Smooth muscle cell (in vitro differentiated cells): Measurements from ENCODE around the gene PTH1R. TPM values are rescaled to one million over a fixed set of nuclear protein-coding genes. Genes with fewer than 3 reads are reported as not detected.

Experiments
- DNase-seq: peaks from one replicate; lab custom pipeline; 2025; ENCODE audit not compliant: unreplicated experiment; lab: John Stamatoyannopoulos, UW
- H2AFZ ChIP-seq: fragments of 200-600 bp; sonication (generic); 2 replicates; pipeline ENCODE4 v1.6.0; 2016; ENCODE audit warnings: antibody characterized with exemption, low read depth, mild to moderate bottlenecking
- H3F3A ChIP-seq: fragments of 200-600 bp; sonication (generic); 2 replicates; pipeline ENCODE4 v1.6.0; 2017; ENCODE audit warnings: antibody characterized with exemption, low read depth
- H3K27ac ChIP-seq: fragments of 200-600 bp; sonication (generic); 2 replicates; pipeline ENCODE4 v1.5.1; 2016; ENCODE audit warnings: low read depth, mild to moderate bottlenecking
- H3K27me3 ChIP-seq: fragments of 200-600 bp; sonication (generic); 2 replicates; pipeline ENCODE4 v1.6.1; 2016; ENCODE audit warnings: low read depth, mild to moderate bottlenecking
- H3K36me3 ChIP-seq: fragments of 200-600 bp; sonication (generic); 2 replicates; pipeline ENCODE4 v1.5.1; 2016; ENCODE audit warnings: low read depth
- H3K4me1 ChIP-seq: fragments of 200-600 bp; sonication (generic); 2 replicates; pipeline ENCODE4 v1.5.1; 2016; ENCODE audit warnings: low read depth
- H3K4me2 ChIP-seq: fragments of 200-600 bp; sonication (generic); 2 replicates; pipeline ENCODE4 v1.6.0; 2016; ENCODE audit warnings: mild to moderate bottlenecking
- H3K4me3 ChIP-seq: fragments of 200-600 bp; sonication (generic); 2 replicates; pipeline ENCODE4 v1.5.1; 2016; ENCODE audit warnings: mild to moderate bottlenecking
- H3K79me2 ChIP-seq: fragments of 200-600 bp; sonication (generic); 2 replicates; pipeline ENCODE4 v1.6.0; 2016; ENCODE audit warnings: low read depth, mild to moderate bottlenecking
- H3K9ac ChIP-seq: fragments of 200-600 bp; sonication (generic); 2 replicates; pipeline ENCODE4 v1.6.0; 2016; ENCODE audit warnings: low read depth
- H3K9me3 ChIP-seq: fragments of 200-600 bp; sonication (generic); replicated peaks from 2 replicates; pipeline ENCODE4 v1.5.1; 2016; ENCODE audit warnings: low read depth
- H4K20me1 ChIP-seq: fragments of 200-600 bp; sonication (generic); 2 replicates; pipeline ENCODE4 v1.6.0; 2016; ENCODE audit warnings: low read depth
- CTCF ChIP-seq: fragments of 200-600 bp; sonication (generic); IDR thresholded peaks from 2 replicates; pipeline ENCODE4 v1.5.1; 2017; ENCODE audit warnings: borderline replicate concordance, mild to moderate bottlenecking, antibody characterized with exemption; ENCODE audit not compliant: insufficient read depth, poor library complexity, severe bottlenecking
- WGBS: methylation state at CpG from one replicate; pipeline ENCODE4 v1.1.7; 2016; ENCODE audit warnings: low lambda C conversion rate; 5-methylcytosine and 5-hydroxymethylcytosine counted together
- polyA plus RNA-seq: library from polyadenylated mRNA; unstranded; fragments of >200 nt; fragmentation: Nextera tagmentation; extraction: Ambion mirVana; gene quantifications from 2 replicates; pipeline ENCODE4 v1.2.1, GENCODE V29; 2016
- total RNA-seq: library from RNA; depleted of rRNA; stranded (reverse); fragments of >200 nt; gene quantifications from 2 replicates; pipeline ENCODE4 v1.2.3, GENCODE V29; 2014

The PTH1R gene
- total and polyA plus RNA-seq, 2 experiments from 2014 or later = 17.7 to 50.6 TPM

- H3K4me1 ChIP-seq = peaks cover 13% of the 10 kb centered on the region
- WGBS = 44% methylated on average over 7 of the region's 7 CpGs
- H3K9ac ChIP-seq = no peak overlapping the region
Observed at GRCh38 chr3:46935168-46935858, 57.8 kb downstream of the PTH1R start.

GRCh38 chr3:46935989-46936558, 58.6 kb downstream of the PTH1R start:
- Histone ChIP-seq H3K9ac (no peak overlapping the region), H4K20me1 (peaks cover 93% of the 10 kb centered on the region), H3F3A (peaks cover 10% of the 10 kb centered on the region), H2AFZ (no peak overlapping the region), H3K27ac (peak overlapping the region; percentile 67), H3K9me3 (no peaks in the 10 kb centered on the region), H3K79me2 (peaks cover 48% of the 10 kb centered on the region), H3K4me2 (peak overlapping the region; percentile 28), H3K4me3 (no peak overlapping the region), H3K36me3 (no peaks in the 10 kb centered on the region), H3K4me1 (peaks cover 13% of the 10 kb centered on the region), H3K27me3 (no peaks in the 10 kb centered on the region)
- DNase-seq = no peak
- no peak for TF ChIP-seq CTCF
- WGBS = 90% methylated on average over 7 of the region's 7 CpGs

More at GRCh38 chr3:46935168-46935858, 57.8 kb downstream of the PTH1R start:
- no peak overlapping the region for H3K4me3 ChIP-seq
- no peaks in the 10 kb centered on the region for H3K27me3 ChIP-seq
- H3K36me3 ChIP-seq = no peaks in the 10 kb centered on the region
- H3K4me2 ChIP-seq = peak overlapping the region; percentile 59
- peak overlapping the region; percentile 67 for H3K27ac ChIP-seq
- H3F3A ChIP-seq = peaks cover 10% of the 10 kb centered on the region
- peak; percentile 42 for DNase-seq
- H3K79me2 ChIP-seq = peaks cover 42% of the 10 kb centered on the region
- no peak overlapping the region for H2AFZ ChIP-seq
- peaks cover 93% of the 10 kb centered on the region for H4K20me1 ChIP-seq
- H3K9me3 ChIP-seq = no peaks in the 10 kb centered on the region
- peak; percentile 77 for TF ChIP-seq CTCF

DNA sequence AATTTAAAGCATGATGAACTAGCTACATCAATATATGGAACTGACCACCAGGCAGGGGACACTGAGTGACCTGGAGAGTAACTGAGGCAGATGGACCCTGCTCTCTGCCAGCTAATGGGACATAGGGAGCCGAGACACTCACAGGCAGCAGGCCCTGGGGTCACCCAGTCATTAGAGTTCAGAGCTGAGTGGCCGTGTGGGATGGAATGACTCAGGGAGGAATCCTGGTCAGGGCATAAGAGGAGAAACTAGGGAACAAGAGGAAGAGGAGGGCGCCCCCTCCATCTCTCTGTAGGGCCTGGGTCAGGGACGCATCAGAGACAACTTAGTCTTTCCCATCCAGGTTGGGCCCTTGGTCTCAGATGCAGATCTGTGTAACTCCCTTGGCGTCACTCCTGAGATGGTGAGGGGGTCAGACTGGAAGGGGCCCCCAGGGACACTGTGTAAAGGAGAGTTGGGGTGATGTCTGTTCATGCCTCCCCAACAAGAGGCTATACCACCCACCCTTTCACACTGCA, 59.3 kb downstream of the PTH1R start:
- Histone ChIP-seq H3K4me3 (no peak overlapping the region), H3K4me2 (peak overlapping the region; percentile 28), H3F3A (peaks cover 10% of the 10 kb centered on the region), H3K9me3 (no peaks in the 10 kb centered on the region), H3K79me2 (peaks cover 49% of the 10 kb centered on the region), H2AFZ (no peak overlapping the region), H3K4me1 (peaks cover 13% of the 10 kb centered on the region), H3K9ac (no peak overlapping the region), H4K20me1 (peaks cover 92% of the 10 kb centered on the region), H3K27ac (peak overlapping the region; percentile 67), H3K36me3 (no peaks in the 10 kb centered on the region), H3K27me3 (no peaks in the 10 kb centered on the region)
- WGBS = 58% methylated on average over 5 of the region's 5 CpGs
- DNase-seq = no peak
- TF ChIP-seq CTCF = no peak
